GM23338 (cell line): ENCODE results near the gene DMD.

Experiments used
- CREB1 ChIP-seq: fragments of 250-450 bp; sonication (Bioruptor Pico); IDR thresholded peaks from 2 replicates; pipeline ENCODE4 v1.5.0; 2020; ENCODE audit warnings: low read depth, mild to moderate bottlenecking, moderate library complexity
- EZH2 ChIP-seq: fragments of 200-600 bp; sonication (generic); IDR thresholded peaks from one replicate; pipeline ENCODE4 v1.8.0; 2017; ENCODE audit warnings: antibody characterized with exemption, mild to moderate bottlenecking, low read depth; ENCODE audit not compliant: unreplicated experiment
- EZH2phosphoT487 ChIP-seq: fragments of 200-600 bp; sonication (generic); IDR thresholded peaks from one replicate; pipeline ENCODE4 v1.8.1; 2018; ENCODE audit warnings: antibody characterized with exemption; ENCODE audit not compliant: unreplicated experiment
- JUNB ChIP-seq: IDR thresholded peaks from one replicate; pipeline ENCODE4 v1.6.1; 2016; ENCODE audit warnings: antibody characterized with exemption; ENCODE audit not compliant: unreplicated experiment
- NANOG ChIP-seq: IDR thresholded peaks from 2 replicates; pipeline ENCODE4 v1.6.1; 2016; ENCODE audit warnings: antibody characterized with exemption, borderline replicate concordance
- POLR2AphosphoS5 ChIP-seq: IDR thresholded peaks from 2 replicates; pipeline ENCODE4 v1.6.1; 2016; ENCODE audit warnings: antibody characterized with exemption, low read depth
- REST ChIP-seq: IDR thresholded peaks from one replicate; pipeline ENCODE4 v1.6.1; 2018; ENCODE audit warnings: antibody characterized with exemption; ENCODE audit not compliant: unreplicated experiment
- ZNF114 ChIP-seq: fragments of 250-450 bp; sonication (Bioruptor Pico); IDR thresholded peaks from 2 replicates; pipeline ENCODE4 v1.5.0; 2020; ENCODE audit warnings: mild to moderate bottlenecking, moderate library complexity
- ZNF331 ChIP-seq: fragments of 250-450 bp; sonication (Bioruptor Pico); IDR thresholded peaks from 2 replicates; pipeline ENCODE4 v1.5.0; 2020; ENCODE audit warnings: low read depth, mild to moderate bottlenecking, moderate library complexity
- ZNF462 ChIP-seq: fragments of 250-450 bp; sonication (Bioruptor Pico); IDR thresholded peaks from 2 replicates; pipeline ENCODE4 v1.5.0; 2020; ENCODE audit warnings: mild to moderate bottlenecking, moderate library complexity
- TF ChIP-seq, protein P1 (sequence below), 2 experiments: fragments of 200-600 bp in 1 of 2; sonication (generic) in 1 of 2; conservative IDR thresholded peaks; 2 replicates each; pipeline versions ENCODE4 v1.5.1 to v1.6.1; 2016 to 2017; ENCODE audit warnings: antibody characterized with exemption in 2 of 2, low read depth in 2 of 2, mild to moderate bottlenecking in 2 of 2, moderate library complexity in 1 of 2
- TF ChIP-seq, protein P2 (sequence below): IDR thresholded peaks from 2 replicates; pipeline ENCODE4 v1.6.1; 2016; ENCODE audit warnings: antibody characterized with exemption

- TF ChIP-seq REST (no peak), ZNF114 (no peak), POLR2AphosphoS5 (no peak), EZH2 (no peak), NANOG (no peak), ZNF462 (CRISPR knock-in tag) (no peak), EZH2phosphoT487 (no peak), JUNB (no peak), CREB1 (CRISPR knock-in tag) (no peak), ZNF331 (CRISPR knock-in tag) (no peak)
- TF ChIP-seq, protein P1, sequence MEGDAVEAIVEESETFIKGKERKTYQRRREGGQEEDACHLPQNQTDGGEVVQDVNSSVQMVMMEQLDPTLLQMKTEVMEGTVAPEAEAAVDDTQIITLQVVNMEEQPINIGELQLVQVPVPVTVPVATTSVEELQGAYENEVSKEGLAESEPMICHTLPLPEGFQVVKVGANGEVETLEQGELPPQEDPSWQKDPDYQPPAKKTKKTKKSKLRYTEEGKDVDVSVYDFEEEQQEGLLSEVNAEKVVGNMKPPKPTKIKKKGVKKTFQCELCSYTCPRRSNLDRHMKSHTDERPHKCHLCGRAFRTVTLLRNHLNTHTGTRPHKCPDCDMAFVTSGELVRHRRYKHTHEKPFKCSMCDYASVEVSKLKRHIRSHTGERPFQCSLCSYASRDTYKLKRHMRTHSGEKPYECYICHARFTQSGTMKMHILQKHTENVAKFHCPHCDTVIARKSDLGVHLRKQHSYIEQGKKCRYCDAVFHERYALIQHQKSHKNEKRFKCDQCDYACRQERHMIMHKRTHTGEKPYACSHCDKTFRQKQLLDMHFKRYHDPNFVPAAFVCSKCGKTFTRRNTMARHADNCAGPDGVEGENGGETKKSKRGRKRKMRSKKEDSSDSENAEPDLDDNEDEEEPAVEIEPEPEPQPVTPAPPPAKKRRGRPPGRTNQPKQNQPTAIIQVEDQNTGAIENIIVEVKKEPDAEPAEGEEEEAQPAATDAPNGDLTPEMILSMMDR (conservative IDR thresholded peaks at IDR 0.05; ENCODE audit: low read depth in 2 of 2): no peak
- TF ChIP-seq, protein P2, sequence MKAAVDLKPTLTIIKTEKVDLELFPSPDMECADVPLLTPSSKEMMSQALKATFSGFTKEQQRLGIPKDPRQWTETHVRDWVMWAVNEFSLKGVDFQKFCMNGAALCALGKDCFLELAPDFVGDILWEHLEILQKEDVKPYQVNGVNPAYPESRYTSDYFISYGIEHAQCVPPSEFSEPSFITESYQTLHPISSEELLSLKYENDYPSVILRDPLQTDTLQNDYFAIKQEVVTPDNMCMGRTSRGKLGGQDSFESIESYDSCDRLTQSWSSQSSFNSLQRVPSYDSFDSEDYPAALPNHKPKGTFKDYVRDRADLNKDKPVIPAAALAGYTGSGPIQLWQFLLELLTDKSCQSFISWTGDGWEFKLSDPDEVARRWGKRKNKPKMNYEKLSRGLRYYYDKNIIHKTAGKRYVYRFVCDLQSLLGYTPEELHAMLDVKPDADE: no peak
Measured at GRCh38 chrX:31340587-31340986, 1870.8 kb downstream of the DMD start.
